Measurements from ENCODE around the gene LGALS7B. TPM values are rescaled to one million over a fixed set of nuclear protein-coding genes. Genes with fewer than 3 reads are reported as not detected.

LGALS7B gene
- total and polyA plus RNA-seq, 2 of the 4 experiments (the other 2 are of a cell fraction) = not detected

DNA sequence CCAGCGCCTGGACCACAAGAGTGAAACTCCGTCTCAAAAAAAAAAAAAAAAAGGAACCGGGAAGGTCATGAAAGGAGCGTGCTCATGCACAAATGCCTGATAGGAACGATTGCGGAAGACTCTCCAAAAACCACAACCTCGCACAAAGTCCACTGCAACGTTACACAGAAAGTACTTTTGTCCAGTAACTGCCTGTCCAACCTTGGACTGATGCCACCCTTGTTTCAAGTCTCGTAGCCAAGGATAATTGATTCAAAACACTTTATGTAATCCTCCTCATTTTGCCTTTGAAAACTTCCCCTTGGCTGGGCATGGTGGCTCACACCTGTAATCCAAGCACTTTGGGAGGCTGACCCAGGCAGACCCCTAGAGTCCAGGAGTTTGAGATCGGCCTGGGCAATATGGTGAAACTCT is 29.4 kb upstream of the LGALS7B start:
- no peak for DNase-seq
- TF ChIP-seq MAZ (IDR thresholded peaks at IDR 0.05; ENCODE audit: borderline replicate concordance, low read depth, low read length) (no peak), MAFK (IDR thresholded peaks at IDR 0.05; ENCODE audit: low read depth, low read length) (no peak), POLR2A (IDR thresholded peaks at IDR 0.05; ENCODE audit: low read depth, low read length) (no peak), CHD1 (IDR thresholded peaks at IDR 0.05; ENCODE audit: low read depth, low read length) (no peak), RAD21 (IDR thresholded peaks at IDR 0.05; ENCODE audit: low read length) (no peak), RFX5 (IDR thresholded peaks at IDR 0.05; ENCODE audit: low read depth, low read length) (no peak), MXI1 (IDR thresholded peaks at IDR 0.05; ENCODE audit: borderline replicate concordance, low read depth, low read length) (no peak), CEBPB (IDR thresholded peaks at IDR 0.05; ENCODE audit: low read depth, low read length) (no peak), SMC3 (IDR thresholded peaks at IDR 0.05; ENCODE audit: low read depth, low read length) (no peak), BHLHE40 (IDR thresholded peaks at IDR 0.05; ENCODE audit: low read depth, low read length) (no peak), RCOR1 (IDR thresholded peaks at IDR 0.05; ENCODE audit: insufficient replicate concordance, low read length) (no peak), FOS (IDR thresholded peaks at IDR 0.05; ENCODE audit: low read depth, low read length) (no peak)
- TF ChIP-seq, protein P1, sequence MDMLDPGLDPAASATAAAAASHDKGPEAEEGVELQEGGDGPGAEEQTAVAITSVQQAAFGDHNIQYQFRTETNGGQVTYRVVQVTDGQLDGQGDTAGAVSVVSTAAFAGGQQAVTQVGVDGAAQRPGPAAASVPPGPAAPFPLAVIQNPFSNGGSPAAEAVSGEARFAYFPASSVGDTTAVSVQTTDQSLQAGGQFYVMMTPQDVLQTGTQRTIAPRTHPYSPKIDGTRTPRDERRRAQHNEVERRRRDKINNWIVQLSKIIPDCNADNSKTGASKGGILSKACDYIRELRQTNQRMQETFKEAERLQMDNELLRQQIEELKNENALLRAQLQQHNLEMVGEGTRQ (IDR thresholded peaks at IDR 0.05; ENCODE audit: low read depth, low read length) = no peak
- TF ChIP-seq, protein P2, sequence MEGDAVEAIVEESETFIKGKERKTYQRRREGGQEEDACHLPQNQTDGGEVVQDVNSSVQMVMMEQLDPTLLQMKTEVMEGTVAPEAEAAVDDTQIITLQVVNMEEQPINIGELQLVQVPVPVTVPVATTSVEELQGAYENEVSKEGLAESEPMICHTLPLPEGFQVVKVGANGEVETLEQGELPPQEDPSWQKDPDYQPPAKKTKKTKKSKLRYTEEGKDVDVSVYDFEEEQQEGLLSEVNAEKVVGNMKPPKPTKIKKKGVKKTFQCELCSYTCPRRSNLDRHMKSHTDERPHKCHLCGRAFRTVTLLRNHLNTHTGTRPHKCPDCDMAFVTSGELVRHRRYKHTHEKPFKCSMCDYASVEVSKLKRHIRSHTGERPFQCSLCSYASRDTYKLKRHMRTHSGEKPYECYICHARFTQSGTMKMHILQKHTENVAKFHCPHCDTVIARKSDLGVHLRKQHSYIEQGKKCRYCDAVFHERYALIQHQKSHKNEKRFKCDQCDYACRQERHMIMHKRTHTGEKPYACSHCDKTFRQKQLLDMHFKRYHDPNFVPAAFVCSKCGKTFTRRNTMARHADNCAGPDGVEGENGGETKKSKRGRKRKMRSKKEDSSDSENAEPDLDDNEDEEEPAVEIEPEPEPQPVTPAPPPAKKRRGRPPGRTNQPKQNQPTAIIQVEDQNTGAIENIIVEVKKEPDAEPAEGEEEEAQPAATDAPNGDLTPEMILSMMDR (conservative IDR thresholded peaks at IDR 0.05; ENCODE audit: low read depth, low read length) = no peak
- ATAC-seq (ENCODE audit: low read depth) = no peak

More for the DNA sequence above, 29.4 kb upstream of the LGALS7B start:
- Histone ChIP-seq H2BK5ac (ENCODE audit: low read depth, low read length, poor library complexity, severe bottlenecking) (no peak overlapping the region), H3K9me1 (ENCODE audit: insufficient read depth, low read length) (no peaks in the 10 kb centered on the region), H4K8ac (ENCODE audit: low read depth in 2 of 2, low read length in 2 of 2) (no peak overlapping the region), H3K27me3 (ENCODE audit: control insufficient read depth, insufficient read depth, low read length) (0 out of 2 replicates have a peak, but pooled peaks cover 1% of the 10 kb centered on the region), H3K4ac (ENCODE audit: low read depth, low read length) (no peak overlapping the region), H2BK120ac (ENCODE audit: low read depth, low read length) (no peak overlapping the region), H3K56ac (ENCODE audit: extremely low read depth, insufficient read depth, low read length) (no peak overlapping the region), H3K9ac (ENCODE audit: low read depth, low read length) (no peak overlapping the region), H2AK5ac (ENCODE audit: low read depth, low read length) (no peak overlapping the region), H3K23ac (ENCODE audit: low read depth, low read length) (no peak overlapping the region), H2AFZ (replicated peaks; ENCODE audit: low read length, poor library complexity) (no peak overlapping the region), H4K20me1 (ENCODE audit: insufficient read depth, low read length) (no peaks in the 10 kb centered on the region), H3K79me1 (ENCODE audit: low read depth in 1 of 2, low read length in 2 of 2) (no peaks in the 10 kb centered on the region), H3K4me3 (ENCODE audit: insufficient read depth, low read depth, low read length) (no peak overlapping the region), H3K18ac (ENCODE audit: low read depth, low read length) (no peak overlapping the region), H2BK20ac (ENCODE audit: low read depth, low read length) (no peak overlapping the region), H3K9me3 (ENCODE audit: control insufficient read depth, insufficient read depth, low read length) (no peaks in the 10 kb centered on the region; the same call in 1 of the 2 replicates), H2AK9ac (replicated peaks; ENCODE audit: low read depth, low read length, poor library complexity) (no peak overlapping the region), H3K4me1 (ENCODE audit: control insufficient read depth, insufficient read depth, low read length) (no peaks in the 10 kb centered on the region), H4K5ac (ENCODE audit: low read depth, low read length) (no peak overlapping the region), H3K4me2 (ENCODE audit: low read depth, low read length) (no peak overlapping the region), H3K27ac (ENCODE audit: insufficient read depth, low read length) (no peak overlapping the region), H3K14ac (replicated peaks; ENCODE audit: low read depth, low read length) (no peak overlapping the region), H2BK15ac (ENCODE audit: low read depth, low read length) (no peak overlapping the region), H4K91ac (ENCODE audit: insufficient read depth, low read depth, low read length) (no peak overlapping the region), H3K36me3 (ENCODE audit: control insufficient read depth, insufficient read depth, low read length) (no peaks in the 10 kb centered on the region)
- ChIA-PET CTCF (no interaction called here), POLR2A (ENCODE audit: unreplicated experiment) (no interaction called here)
- dilution Hi-C loops (cut with HindIII; ENCODE audit: low sequenced_read_pairs, unreplicated experiment) (no loop called here), intact Hi-C loops (cut with micrococcal nuclease) (no loop called here), in situ Hi-C loops (cut with MboI; ENCODE audit: low sequenced_read_pairs) (no loop called here)
- no TSS peak for BruUV-seq (replicated peaks)
- 69% methylated on average over 5 of the region's 10 CpGs; no CpG with 5 or more reads in 1 of the 2 experiments for WGBS, 2 experiments (ENCODE audit: extremely low coverage in 2 of 2, insufficient read length in 1 of 2)
